H9 (cell line): ENCODE data around the gene PDE4B. TPM values are rescaled to one million over a fixed set of nuclear protein-coding genes. Genes with fewer than 3 reads are reported as not detected.

Experiments
- DNase-seq: peaks from one replicate; pipeline ENCODE4 v3.0.0-alpha.2; 2017
- H2AFZ ChIP-seq: one replicate; pipeline ENCODE4 v1.6.1; 2013; ENCODE audit warnings: mild to moderate bottlenecking, low read length, control low read depth, moderate library complexity
- H2AK5ac ChIP-seq: 2 replicates; pipeline ENCODE4 v1.6.1; 2013; ENCODE audit warnings: low read length, control low read depth, mixed read lengths; ENCODE audit not compliant: insufficient read length
- H2BK120ac ChIP-seq: one replicate; pipeline ENCODE4 v1.6.1; 2013; ENCODE audit warnings: low read depth, mild to moderate bottlenecking, low read length, control low read depth, inconsistent platforms; ENCODE audit not compliant: poor library complexity, severe bottlenecking
- H2BK12ac ChIP-seq: 2 replicates; pipeline ENCODE4 v1.6.1; 2013; ENCODE audit warnings: low read length, control low read depth, mixed read lengths, low read depth; ENCODE audit not compliant: insufficient read length
- H2BK15ac ChIP-seq: 2 replicates; pipeline ENCODE4 v1.6.1; 2013; ENCODE audit warnings: low read depth, low read length, control low read depth
- H2BK20ac ChIP-seq: one replicate; pipeline ENCODE4 v1.6.1; 2013; ENCODE audit warnings: low read depth, mild to moderate bottlenecking, low read length, control low read depth, inconsistent platforms; ENCODE audit not compliant: poor library complexity, severe bottlenecking
- H2BK5ac ChIP-seq: 2 replicates; pipeline ENCODE4 v1.6.1; 2013; ENCODE audit warnings: low read length, control low read depth, mixed read lengths; ENCODE audit not compliant: insufficient read length
- H3K14ac ChIP-seq: 2 replicates; pipeline ENCODE4 v1.6.1; 2013; ENCODE audit warnings: low read length, control low read depth; ENCODE audit not compliant: insufficient read depth
- H3K18ac ChIP-seq: 2 replicates; pipeline ENCODE4 v1.6.1; 2013; ENCODE audit warnings: low read depth, mild to moderate bottlenecking, mixed read lengths, low read length, control low read depth; ENCODE audit not compliant: insufficient read length
- H3K23ac ChIP-seq: 2 replicates; pipeline ENCODE4 v1.6.1; 2013; ENCODE audit warnings: low read length, control low read depth, mixed read lengths, low read depth; ENCODE audit not compliant: insufficient read length
- H3K23me2 ChIP-seq: 2 replicates; pipeline ENCODE4 v1.6.1; 2013; ENCODE audit warnings: low read depth, mild to moderate bottlenecking, mixed read lengths, low read length, control low read depth; ENCODE audit not compliant: insufficient read length, poor library complexity, severe bottlenecking
- H3K27ac ChIP-seq: 2 replicates; pipeline ENCODE4 v1.5.1; 2013; ENCODE audit warnings: low read length, control low read depth, mixed read lengths, low read depth; ENCODE audit not compliant: insufficient read length
- H3K27me3 ChIP-seq: 2 replicates; pipeline ENCODE4 v1.6.1; 2013; ENCODE audit warnings: low read length, control low read depth, inconsistent platforms; ENCODE audit not compliant: insufficient read depth
- H3K4ac ChIP-seq: 2 replicates; pipeline ENCODE4 v1.6.1; 2013; ENCODE audit warnings: low read depth, mild to moderate bottlenecking, control low read depth, inconsistent platforms, low read length, moderate library complexity
- H3K4me1 ChIP-seq: 2 replicates; pipeline ENCODE4 v1.6.1; 2013; ENCODE audit warnings: low read length, control low read depth, inconsistent platforms; ENCODE audit not compliant: insufficient read depth
- H3K4me2 ChIP-seq: 2 replicates; pipeline ENCODE4 v1.6.1; 2013; ENCODE audit warnings: low read length, control low read depth, mixed read lengths; ENCODE audit not compliant: insufficient read length, insufficient read depth
- H3K56ac ChIP-seq: 2 replicates; pipeline ENCODE4 v1.6.1; 2013; ENCODE audit warnings: low read depth, mild to moderate bottlenecking, mixed read lengths, low read length, control low read depth; ENCODE audit not compliant: insufficient read length
- H3K79me1 ChIP-seq: 2 replicates; pipeline ENCODE4 v1.6.1; 2013; ENCODE audit warnings: low read depth, mild to moderate bottlenecking, moderate library complexity, low read length, control low read depth, inconsistent platforms; ENCODE audit not compliant: insufficient read depth, poor library complexity, severe bottlenecking
- H3K79me2 ChIP-seq: 2 replicates; pipeline ENCODE4 v1.6.1; 2013; ENCODE audit warnings: low read length, control low read depth, inconsistent platforms; ENCODE audit not compliant: insufficient read depth
- H3K9ac ChIP-seq: 2 replicates; pipeline ENCODE4 v1.6.1; 2013; ENCODE audit warnings: low read length, control low read depth, mixed read lengths; ENCODE audit not compliant: insufficient read length; ENCODE audit errors: extremely low read depth
- H3K9me3 ChIP-seq: one replicate; pipeline ENCODE4 v1.6.1; 2013; ENCODE audit warnings: low read depth, low read length, inconsistent platforms; ENCODE audit not compliant: control insufficient read depth
- H3T11ph ChIP-seq: one replicate; pipeline ENCODE4 v1.6.1; 2013; ENCODE audit warnings: mild to moderate bottlenecking, low read length, control low read depth, inconsistent platforms
- H4K20me1 ChIP-seq: one replicate; pipeline ENCODE4 v1.6.1; 2013; ENCODE audit not compliant: control insufficient read depth, insufficient read length, insufficient read depth
- H4K5ac ChIP-seq: 2 replicates; pipeline ENCODE4 v1.6.1; 2013; ENCODE audit warnings: low read depth, mild to moderate bottlenecking, mixed read lengths, low read length, control low read depth; ENCODE audit not compliant: insufficient read length
- H4K8ac ChIP-seq: replicated peaks from 2 replicates; pipeline ENCODE4 v1.6.1; 2013; ENCODE audit warnings: low read length, control low read depth, mixed read lengths, low read depth; ENCODE audit not compliant: insufficient read length
- H4K91ac ChIP-seq: 2 replicates; pipeline ENCODE4 v1.6.1; 2013; ENCODE audit warnings: low read depth, mild to moderate bottlenecking, moderate library complexity, mixed read lengths, low read length, control low read depth; ENCODE audit not compliant: insufficient read length
- H3K27ac Mint-ChIP-seq, 3 experiments: 2 replicates in 2 of 3; 3 replicates in 1 of 3; pipeline ENCODE4 v1.8.0; 2020 to 2021; ENCODE audit warnings: mixed read lengths in 3 of 3, mild to moderate bottlenecking in 1 of 3, moderate library complexity in 1 of 3
- H3K27me3 Mint-ChIP-seq: 2 replicates; pipeline ENCODE4 v1.8.0; 2021; ENCODE audit warnings: low read depth, mild to moderate bottlenecking, moderate library complexity, mixed read lengths
- H3K36me3 Mint-ChIP-seq, 3 experiments: 2 replicates in 2 of 3; 3 replicates in 1 of 3; pipeline ENCODE4 v1.8.0; 2020 to 2021; ENCODE audit warnings: low read depth in 3 of 3, mixed read lengths in 3 of 3; ENCODE audit not compliant: insufficient read depth in 1 of 3
- H3K4me1 Mint-ChIP-seq, 2 experiments: 2 replicates each; pipeline ENCODE4 v1.8.0; 2020; ENCODE audit warnings: mixed read lengths in 2 of 2
- H3K4me3 Mint-ChIP-seq, 2 experiments: 2 replicates in 1 of 2; 3 replicates in 1 of 2; pipeline ENCODE4 v1.8.0; 2020 to 2021; ENCODE audit warnings: mild to moderate bottlenecking in 2 of 2, mixed read lengths in 2 of 2, moderate library complexity in 1 of 2
- H3K9me3 Mint-ChIP-seq, 2 experiments: 2 replicates in 1 of 2; 3 replicates in 1 of 2; pipeline ENCODE4 v1.8.0; 2020; ENCODE audit warnings: mild to moderate bottlenecking in 2 of 2, mixed read lengths in 2 of 2, moderate library complexity in 1 of 2
- CTCF ChIP-seq: fragments of 200-600 bp; sonication (generic); conservative IDR thresholded peaks from 3 replicates; pipeline ENCODE4 v1.8.0; 2021; ENCODE audit warnings: antibody characterized with exemption, mild to moderate bottlenecking
- WGBS: extraction: QIAGEN DNeasy Blood & Tissue Kit; methylation state at CpG from one replicate; pipeline ENCODE4 v1.1.7; 2013; ENCODE audit warnings: missing lambda C conversion rate, low lambda C conversion rate, mixed read lengths; ENCODE audit not compliant: insufficient read length; ENCODE audit errors: extremely low coverage; 5-methylcytosine and 5-hydroxymethylcytosine counted together
- total RNA-seq: library from RNA; stranded (reverse); gene quantifications from 2 replicates; pipeline ENCODE4 v1.2.1, GENCODE V29; 2021

Gene PDE4B
- total RNA-seq, 1 experiment from 2014 or later: 19.8 TPM

GRCh38 chr1:65964123-65964522 lies 171.4 kb downstream of the PDE4B start:
- Histone ChIP-seq H3K9me3 (no peaks in the 10 kb centered on the region), H2BK20ac (no peak overlapping the region), H3K4ac (no peak overlapping the region), H3K79me2 (no peaks in the 10 kb centered on the region), H3K4me1 (no peaks in the 10 kb centered on the region), H2AFZ (no peak overlapping the region), H3K18ac (no peak overlapping the region), H3T11ph (no peak overlapping the region), H2BK5ac (no peak overlapping the region), H3K23ac (no peak overlapping the region), H3K56ac (no peak overlapping the region), H2BK120ac (no peak overlapping the region), H2BK15ac (no peak overlapping the region), H4K8ac (no peak overlapping the region), H3K27me3 (no peaks in the 10 kb centered on the region), H3K9ac (no peak overlapping the region), H3K4me2 (no peak overlapping the region), H3K79me1 (no peaks in the 10 kb centered on the region), H4K5ac (no peak overlapping the region), H3K23me2 (no peaks in the 10 kb centered on the region), H3K14ac (no peak overlapping the region), H4K20me1 (no peaks in the 10 kb centered on the region), H2BK12ac (no peak overlapping the region), H2AK5ac (no peak overlapping the region), H3K27ac (no peak overlapping the region), H4K91ac (no peak overlapping the region)
- H3K4me3 Mint-ChIP-seq: no peak overlapping the region
- WGBS: no CpG with 5 or more reads among the region's 2 CpGs
- peaks cover 5 to 8% of the 10 kb centered on the region in 2 experiments; a peak in 4 of 5 replicates for H3K9me3 Mint-ChIP-seq
- no peaks in the 10 kb centered on the region; the same call in 1 of the 2 replicates for H3K27me3 Mint-ChIP-seq
- no peaks in the 10 kb centered on the region for H3K36me3 Mint-ChIP-seq
- H3K4me1 Mint-ChIP-seq: no peaks in the 10 kb centered on the region
- no peak overlapping the region for H3K27ac Mint-ChIP-seq
- DNase-seq: no peak
- no peak for TF ChIP-seq CTCF
